OCI-M2 (cell line): ENCODE measurements around the gene TXLNA.

Experiments used
- DNase-seq: peaks from one replicate; lab custom pipeline; 2025; ENCODE audit not compliant: unreplicated experiment; lab: John Stamatoyannopoulos, UW

The TXLNA gene

GRCh38 chr1:32242341-32242851 is 62.9 kb downstream of the TXLNA start:
- no peak for DNase-seq

GRCh38 chr1:32246888-32247273 is 67.4 kb downstream of the TXLNA start, which contains the start of gene FAM167B:
Gene FAM167B (plus strand): TSS chr1:32247222. CDS start chr1:32247422, 200 bp downstream.
- DNase-seq, result no peak

- no peak for DNase-seq
Measured at GRCh38 chr1:32247452-32247851, 68.0 kb downstream of the TXLNA start.
